ENCODE measurements around the gene TAF13.

- TF ChIP-seq CTCF (IDR thresholded peaks at IDR 0.05; ENCODE audit: low read length), result no peak
- no peak for TF ChIP-seq EZH2 (optimal IDR thresholded peaks at IDR 0.05; ENCODE audit: low read depth, low read length)
Measured at GRCh38 chr1:109094871-109095270, 19.1 kb upstream of the TAF13 start.

All from MM.1S (cell line).